ENCODE results near the gene YPEL3.
A peak's percentile ranks its signal among the peaks of the same experiment; 100 is the strongest.
"Not testable (repeated sequence)": the region's sequence is repeated elsewhere in the genome, so short reads cannot be mapped to it uniquely, and the experiment has no call there.

Gene YPEL3, protein sequence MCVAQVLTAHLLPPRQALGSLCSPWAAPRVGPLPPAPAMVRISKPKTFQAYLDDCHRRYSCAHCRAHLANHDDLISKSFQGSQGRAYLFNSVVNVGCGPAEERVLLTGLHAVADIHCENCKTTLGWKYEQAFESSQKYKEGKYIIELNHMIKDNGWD

DNA sequence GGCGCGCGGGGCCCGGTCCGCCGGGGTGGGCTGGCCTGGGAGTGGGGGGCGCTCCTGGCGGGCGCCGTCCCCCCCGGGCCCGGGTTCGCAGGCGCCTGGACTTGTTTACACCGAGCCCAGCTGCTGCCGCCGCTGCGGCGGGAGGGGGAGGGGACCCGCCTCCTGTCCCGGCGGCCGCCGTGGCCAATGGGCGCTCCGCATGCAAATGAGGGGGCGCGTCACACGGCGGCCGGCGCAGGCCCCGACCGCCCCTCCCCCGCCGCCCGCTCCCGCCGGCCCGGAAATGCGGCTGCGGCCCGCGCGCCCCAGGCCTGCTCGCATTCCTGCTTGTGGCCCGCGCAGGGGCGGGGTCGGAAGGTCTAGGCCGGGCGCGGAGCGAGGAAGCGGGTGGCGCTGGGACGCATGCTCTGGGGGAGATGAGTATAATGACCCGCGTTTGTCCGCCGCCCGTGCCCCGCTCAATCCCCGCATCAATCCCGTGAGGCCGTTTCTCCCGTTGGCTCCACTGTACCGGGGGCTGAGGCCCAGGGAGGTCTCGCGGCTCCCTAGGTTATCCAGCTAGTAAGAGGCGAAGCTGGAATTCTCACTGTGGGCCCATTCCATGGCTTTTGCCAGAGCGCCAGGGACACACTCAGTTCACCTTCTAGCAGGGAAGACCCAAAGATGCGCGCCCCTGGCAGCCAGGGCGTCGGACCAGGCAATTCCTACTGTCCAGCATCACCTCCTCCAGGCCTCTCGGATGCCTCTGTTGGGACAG lies at the start of gene YPEL3:
TSS of gene YPEL3 (minus strand) at position 109 of the 757 bp plus-strand sequence. CDS start 731 bp downstream, outside the sequence.
- DNase-seq: peak; percentile 65

DNA sequence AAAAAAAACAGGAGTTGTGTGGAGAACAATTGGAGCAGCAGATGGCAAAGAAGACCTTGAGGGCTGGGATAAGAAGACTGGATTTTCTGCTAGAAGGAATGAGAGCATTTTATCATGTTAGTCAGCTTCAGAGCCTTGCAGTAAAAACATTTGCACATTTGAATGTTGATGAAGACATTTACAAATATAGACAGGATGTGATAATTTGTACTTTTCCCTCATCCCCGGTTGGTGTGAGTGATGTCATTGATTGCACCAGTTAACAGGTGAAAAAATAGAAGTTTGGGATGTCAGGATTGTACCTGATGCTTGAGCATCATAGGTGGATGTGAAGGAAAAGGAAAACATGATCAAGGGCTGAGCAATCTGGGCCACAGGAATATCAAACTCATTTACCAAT lies 49.6 kb upstream of the YPEL3 start:
- no peak for DNase-seq

DNA sequence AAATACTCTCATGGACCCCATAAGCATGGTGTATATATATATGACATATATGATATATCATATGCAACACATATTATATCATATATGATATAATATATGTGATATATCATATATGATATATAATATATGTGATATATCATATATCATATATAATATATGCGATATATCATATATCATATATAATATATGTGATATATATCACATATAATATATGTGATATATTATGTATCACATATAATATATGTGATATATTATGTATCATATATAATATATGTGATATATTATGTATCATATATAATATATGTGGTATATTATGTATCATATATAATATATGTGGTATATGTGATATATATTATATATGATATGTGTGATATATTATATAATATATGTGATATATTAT lies 48.9 kb upstream of the YPEL3 start:
- DNase-seq: no peak

DNA sequence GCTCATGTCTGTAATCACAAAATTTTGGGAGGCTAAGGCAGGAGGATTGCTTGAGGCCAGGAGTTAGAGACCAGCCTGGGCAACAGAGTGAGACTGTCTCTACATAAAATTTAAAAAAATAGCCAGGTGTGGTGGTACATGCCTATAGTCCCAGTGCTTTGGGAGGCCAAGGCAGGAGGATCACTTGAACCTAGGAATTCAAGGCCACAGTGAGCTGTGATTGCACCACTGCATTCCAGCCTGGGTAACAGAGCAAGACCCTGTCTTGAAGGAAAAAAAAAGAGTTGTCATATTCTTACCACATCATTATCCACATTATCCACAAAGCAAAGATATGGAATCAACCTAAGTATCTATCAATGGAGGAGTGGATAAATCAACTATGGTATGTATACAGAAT lies 48.0 kb upstream of the YPEL3 start:
- no peak for DNase-seq

DNA sequence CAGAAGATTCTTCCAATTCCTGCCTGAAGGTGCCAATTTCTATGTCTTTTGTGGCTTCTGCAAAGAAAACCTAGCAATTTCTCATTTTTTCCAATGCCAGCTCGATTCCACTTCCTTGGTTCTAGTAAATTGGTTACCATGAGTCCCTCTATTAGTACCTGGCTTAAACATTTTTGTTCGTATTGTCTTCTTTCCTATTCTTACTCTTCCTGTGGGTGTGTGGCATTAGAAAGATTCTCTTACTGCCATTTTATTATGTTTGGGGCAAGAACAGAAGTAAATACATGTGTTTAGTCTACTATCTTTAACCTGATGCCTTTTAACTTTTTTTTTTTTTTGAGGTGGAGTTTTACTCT lies 47.3 kb upstream of the YPEL3 start:
- DNase-seq: no peak

DNA sequence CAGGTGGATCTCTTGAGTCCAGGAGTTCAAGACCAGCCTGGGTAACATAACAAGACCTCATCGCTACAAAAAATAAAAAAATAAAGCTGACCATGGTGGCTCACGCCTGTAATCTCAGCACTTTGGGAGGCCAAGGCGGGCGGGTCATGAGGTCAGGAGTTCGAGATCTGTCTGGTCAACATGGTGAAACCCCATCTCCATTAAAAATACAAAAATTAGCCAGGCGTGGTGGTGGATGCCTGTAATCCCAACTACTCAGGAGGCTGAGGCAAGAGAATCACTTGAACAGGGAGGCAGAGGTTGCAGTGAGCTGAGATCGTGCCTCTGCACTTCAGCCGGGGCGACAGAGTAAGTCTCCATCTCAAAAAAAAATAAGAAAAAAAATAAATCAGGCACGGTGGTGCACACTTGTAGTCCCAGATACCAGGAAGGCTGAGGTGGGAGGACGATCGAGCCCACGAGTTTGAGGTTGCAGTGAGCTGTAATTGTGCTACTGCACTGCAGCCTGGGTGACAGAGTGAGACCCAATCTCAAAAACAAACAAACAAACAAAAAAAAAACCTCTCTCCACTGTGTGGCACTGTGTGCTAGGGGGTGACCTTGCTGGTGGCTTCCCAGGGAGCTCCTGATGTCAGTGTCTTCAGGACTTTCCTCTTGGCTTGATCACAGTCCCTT lies 46.8 kb upstream of the YPEL3 start:
- DNase-seq: no peak

DNA sequence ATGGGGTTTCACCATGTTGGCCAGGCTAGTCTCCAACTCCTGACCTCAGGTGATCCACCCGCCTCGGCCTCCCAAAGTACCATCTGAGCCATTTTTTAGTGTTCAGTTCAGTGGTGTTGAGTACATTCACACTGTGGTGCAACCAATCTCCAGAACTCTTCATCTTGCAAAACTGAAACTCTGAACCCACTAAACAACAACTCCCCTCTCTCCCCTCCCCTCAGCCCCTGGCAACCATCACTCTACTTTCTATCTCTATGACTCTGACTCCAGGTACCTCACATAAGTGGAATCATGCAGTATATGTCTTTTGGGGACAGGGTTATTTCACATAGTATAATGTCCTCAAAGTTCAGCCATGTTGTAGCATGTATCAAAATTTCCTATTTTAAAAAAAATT lies 45.7 kb upstream of the YPEL3 start:
- no peak for DNase-seq

DNA sequence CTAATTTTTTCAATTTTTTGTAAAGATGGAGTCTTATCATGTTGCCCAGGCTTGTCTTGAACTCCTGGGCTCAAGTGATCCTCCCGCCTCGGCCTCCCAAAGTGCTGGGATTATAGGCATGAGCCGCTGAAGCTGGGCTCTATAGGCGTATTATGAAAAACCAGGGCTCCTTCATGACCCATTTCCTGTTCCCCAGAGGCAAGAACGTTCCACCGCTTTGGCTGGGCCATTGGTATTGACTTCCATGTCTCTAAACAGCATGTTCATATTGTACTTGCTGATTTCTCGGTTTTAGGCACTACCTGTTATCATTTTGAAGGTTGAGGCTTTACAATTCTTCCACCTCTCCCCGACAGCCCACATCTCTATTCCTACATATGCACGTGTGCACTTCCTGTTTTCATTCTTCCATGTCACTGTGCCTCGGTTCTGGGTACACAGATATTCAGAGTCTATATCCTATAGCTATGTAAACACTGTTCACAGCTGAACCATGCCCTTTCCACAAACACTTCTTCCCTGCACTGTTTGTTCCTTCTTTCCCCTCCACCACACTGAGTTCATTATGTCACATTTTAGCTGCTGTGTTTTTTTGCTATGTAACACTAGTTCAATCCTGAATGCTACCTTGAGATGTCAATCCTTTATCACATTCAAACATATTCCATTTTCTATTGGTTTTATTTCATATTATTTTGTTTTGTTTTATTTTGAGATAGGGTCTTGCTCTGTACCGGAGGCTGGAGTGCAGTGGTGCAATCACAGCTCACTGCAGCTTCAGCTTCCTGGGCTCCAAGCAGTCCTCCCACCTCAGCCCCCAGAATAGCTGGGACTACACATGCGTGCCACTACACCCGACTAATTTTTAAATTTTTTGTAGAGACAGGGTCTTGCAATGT lies 43.8 kb upstream of the YPEL3 start:
- DNase-seq: no peak

DNA sequence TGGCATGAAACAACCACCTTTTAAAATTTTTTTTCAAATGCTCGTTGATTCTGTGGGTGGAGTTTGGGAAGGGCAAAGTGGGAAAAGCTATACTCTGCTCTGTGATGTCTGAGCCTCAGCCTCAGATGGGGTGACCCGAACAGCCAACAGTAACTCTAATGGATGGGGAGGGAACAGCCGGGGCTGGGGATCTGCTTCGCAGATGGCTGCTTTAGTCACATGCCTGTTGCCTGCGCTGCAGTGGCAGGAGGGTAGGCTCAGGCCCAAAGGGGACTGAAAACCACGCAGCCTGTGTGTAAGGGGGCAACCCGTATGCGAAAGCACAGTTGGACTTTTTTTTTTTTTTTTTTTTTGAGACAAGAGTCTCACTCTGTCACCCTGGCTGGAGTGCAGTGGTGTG lies 41.9 kb upstream of the YPEL3 start:
- no peak for DNase-seq

DNA sequence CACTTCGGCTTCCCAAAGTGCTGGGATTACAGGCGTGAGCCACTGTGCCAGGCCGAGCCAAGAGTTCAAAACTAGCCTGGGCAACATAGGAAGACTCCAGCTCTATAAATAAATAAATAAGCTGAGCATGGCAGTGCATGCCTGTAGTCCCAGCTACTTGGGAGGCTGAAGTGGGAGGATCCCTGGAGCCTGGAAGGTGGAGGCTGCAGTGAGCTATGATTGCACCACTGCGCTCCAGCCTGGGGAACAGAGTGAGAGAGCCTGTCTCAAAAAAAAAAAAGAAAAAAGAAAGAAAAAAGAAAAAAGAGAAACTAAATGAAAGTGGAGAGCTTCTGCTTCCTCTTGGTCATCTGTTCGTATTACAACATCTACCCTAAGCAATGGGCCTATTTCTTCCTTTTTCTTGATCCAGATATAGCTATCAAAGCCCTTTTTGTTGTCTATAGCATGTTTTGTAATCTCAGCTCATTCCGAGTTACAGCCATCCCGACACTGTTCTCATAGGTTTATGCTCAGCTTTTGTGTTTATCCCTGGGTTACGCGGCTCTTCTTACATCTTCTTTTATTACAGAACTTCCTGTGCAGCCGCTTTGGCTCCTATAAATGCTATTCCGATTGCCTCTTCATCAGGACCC lies 41.1 kb upstream of the YPEL3 start:
- no peak for DNase-seq

DNA sequence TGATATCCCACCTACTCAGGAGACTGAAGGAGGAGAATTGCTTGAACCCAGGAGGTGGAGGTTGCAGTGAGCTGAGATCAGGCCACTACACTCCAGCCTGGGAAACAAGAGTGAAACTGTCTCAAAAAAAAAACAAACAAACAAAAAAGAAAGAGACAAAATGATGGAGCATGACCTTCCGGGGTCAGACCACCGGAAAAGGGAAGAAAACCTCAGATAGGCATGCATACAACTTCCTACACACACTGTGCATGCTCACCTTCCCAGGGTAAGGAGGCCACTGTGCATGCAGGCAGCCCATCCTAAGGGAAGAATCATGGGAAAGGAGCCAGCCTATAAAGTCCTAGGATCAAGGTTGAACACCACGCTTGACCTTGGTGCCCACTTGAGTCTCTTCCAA lies 36.6 kb upstream of the YPEL3 start:
- no peak for DNase-seq

DNA sequence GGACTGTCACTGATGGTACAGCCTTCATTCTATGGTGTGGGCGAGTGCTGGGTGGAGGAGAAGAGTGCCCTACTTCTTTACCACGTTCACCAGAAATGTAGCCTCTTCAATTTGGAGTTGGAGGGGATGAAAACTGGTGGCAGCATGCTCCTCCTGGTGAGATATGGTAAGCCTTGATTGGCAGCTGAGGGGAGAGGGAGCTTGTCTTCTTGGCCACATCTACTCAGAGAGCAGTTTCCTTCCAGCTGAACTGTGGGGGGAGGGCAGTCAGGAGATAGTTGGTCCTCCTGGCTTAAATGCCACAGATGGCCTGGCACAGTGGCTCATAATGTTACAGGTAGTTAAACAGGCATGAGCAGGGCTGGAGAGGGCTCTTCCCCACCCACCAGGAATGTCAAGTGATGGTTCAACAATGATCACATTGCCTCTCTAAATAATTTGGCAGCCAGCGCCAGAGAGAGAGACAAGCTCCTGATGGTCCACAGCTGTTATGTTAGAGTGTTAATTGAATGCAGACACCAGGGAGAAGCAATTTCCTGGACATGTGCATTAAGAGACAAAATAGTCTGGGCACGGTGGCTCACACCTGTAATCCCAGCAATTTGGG lies 36.0 kb upstream of the YPEL3 start:
- peak; percentile 55 for DNase-seq

DNA sequence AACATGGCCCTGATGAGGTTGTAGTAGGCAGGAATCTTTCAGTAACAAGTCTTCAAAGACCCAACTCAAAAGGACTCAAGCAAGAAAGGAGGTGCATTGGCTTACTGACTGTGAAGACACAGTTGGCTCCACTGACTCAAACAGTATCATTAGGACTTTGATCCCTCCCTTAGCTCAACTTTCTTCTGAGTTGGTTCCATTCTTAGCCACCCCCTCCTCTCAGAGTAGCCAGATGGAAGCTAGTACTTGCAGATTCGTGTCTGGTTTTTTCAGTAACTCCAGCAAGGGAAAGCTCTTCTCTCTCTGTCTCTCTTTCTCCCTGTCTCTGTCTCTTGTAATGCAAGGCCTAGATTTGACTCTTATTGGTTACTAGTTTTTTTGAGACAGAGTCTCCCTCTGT lies 32.0 kb upstream of the YPEL3 start:
- no peak for DNase-seq

DNA sequence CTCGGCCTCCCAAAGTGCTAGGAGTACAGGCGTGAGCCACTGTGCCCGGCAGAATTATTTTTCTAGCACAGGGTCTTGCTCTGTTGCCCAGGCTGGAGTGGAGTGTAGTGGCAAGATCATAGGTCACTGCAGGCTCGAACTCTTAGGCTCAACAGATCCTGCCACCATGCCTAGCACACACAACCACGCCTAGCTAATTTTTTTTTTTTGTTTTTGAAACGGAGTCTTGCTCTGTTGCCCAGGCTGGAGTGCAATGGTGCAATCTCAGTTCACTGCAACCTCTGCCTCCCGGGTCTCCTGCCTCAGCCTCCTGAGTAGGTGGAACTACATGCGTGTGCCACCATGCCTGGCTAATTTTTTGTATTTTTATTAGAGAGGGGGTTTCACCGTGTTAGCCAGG lies 29.7 kb upstream of the YPEL3 start:
- DNase-seq: not testable (repeated sequence)

DNA sequence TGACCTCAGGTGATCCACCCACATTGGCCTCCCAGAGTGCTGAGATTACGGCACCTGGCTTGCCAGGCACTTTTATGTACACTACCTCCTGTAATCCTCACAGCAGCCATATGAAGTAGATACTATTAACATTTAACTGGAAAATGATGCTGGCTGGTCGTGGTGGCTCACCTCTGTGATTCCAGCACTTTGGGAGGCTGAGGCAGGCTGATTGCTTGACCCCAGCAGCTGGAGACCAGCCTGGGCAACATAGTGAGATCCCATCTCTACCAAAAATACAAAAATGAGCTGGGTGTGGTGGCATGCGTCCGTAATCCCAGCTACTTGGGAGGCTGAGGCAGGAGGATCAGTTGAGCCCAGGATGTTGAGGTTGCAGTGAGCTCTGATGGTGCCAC lies 29.0 kb upstream of the YPEL3 start:
- DNase-seq: no peak

DNA sequence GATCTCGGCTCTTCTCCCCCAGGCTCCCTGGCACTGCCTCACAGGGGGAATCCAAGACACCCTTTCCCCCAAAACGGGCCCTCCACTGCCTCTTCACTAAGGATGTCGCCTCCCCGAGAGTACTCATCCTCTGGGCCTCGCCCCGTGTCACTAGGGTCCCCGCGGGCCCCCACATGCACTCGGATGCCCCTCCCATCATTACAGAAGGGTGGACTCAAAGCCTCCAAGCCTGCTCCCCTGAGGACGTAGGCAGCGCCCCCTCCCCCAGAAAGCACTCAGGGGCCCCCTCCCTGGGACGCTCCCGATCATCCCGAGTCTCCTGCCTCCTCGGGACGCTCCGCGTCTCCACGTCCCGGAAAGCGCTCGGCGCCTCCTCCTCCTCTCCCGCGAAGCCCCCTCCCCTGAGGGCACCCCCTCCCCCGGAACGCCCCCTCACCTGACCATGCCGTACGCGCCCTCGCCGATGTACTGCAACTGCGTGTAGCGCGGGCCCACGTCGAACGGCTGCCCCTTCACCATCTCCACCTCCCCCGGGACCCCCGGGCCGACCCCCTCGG lies 26.7 kb upstream of the YPEL3 start:
- DNase-seq: no peak

DNA sequence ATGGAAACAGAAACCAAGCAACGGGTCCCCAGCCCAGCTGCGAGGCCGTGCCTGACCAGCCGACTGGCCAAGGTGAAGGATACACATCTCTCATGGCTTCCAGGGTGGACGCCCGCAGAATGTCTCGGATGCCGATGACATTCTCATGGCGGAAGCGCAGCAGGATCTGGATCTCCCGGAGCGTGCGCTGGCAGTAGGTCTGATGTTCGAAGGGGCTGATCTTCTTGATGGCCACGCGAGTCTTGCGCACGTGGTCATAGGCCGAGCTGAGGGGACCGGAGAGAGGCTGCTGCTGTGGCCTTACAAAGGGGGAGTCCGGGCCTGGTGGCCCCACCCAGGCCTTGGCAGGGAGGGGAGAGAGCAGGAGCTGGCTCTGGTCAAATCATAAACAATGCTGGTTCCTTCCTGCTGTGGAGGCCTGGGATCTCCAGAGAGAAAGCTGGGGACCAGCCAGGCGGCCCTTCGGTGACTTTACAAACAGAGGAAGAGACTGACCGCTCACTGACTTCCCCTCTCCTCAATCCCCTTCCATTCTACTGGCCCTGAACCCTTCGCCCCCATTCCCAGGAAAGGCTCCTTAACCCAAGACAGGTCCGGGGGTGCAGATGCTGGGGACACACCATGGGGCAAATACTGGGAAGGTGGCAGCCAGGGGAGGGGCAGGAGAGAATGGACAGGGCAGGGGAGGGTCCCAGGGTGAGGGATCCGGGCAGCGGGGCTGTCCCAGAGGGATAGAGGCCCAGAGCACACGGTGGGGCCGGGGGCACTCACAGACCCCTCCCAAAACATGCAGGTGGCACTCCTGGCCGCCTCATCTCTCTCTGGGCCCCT lies 25.9 kb upstream of the YPEL3 start:
- DNase-seq: no peak

DNA sequence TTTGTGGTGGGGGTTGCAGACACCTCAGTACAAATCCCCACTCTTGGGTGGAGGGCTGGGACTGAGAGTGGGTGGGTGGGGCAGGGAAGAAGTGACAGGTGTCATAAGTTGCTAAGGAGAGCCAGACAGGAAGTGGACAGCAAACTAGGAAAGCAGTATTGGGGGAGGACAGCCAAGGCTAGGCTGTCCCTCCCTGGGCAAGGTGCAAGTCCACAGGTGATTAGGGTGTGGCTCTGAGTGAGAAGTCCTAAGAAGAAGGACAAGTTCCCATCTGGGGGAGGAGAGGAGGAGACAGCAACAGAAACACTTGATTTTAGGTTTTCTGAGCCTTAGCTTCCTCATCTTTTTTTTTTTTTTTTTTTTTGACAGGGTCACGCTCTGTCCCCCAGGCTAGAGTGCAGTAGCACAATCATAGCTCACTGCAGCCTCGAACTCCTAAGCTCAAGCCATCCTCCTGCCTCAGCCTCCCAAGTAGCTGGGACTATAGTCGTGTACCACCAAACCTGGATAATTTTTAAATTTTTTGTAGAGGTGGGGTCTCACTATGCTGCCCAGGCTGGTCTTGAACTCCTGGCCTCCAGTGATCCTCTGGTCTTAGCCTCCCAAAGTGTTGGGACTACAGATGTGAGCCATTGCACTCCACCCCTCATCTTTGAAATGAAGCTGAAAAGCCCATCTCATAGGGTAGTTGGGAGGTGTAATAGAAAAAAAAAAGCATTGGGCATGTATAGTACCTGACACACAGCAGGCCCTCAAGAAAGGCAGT lies 24.5 kb upstream of the YPEL3 start:
- DNase-seq: no peak

DNA sequence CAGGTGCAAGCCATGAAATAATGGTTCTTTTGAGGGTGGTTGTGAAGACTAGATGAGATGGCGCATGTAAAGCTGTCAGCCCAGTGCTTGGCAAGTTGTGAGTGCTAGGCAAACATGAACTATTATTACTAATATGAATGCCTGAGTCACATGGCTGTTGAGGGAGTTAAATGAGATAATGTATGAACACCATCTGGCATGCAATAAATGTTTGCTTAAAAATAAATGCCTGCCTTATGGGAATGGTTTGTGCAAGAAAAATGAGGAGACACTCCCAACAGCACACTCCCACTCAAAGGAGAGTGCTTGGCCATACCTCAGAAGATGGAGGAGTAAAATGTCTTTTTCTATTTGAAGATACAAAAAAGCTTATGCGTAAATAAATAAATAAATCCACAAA lies 23.4 kb upstream of the YPEL3 start:
- DNase-seq: no peak

DNA sequence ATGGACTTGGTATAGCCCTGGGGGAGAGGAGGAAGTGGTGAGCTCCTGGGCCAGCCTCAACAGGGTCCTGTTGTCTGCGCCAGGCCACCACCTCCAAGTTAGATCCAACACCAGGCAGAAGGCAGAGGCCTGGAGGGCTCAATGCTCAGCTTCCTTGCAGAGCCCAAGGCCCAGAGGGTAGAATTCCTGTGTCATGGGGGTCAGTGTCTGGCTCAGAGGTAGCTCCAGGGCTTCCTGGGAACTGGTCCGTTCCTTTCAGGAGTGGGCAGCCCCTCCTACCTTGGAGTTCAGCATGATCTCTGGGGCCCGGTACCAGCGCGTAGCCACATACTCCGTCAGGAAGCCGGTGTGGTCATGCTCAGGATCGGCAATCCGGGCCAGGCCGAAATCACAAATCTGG lies 21.8 kb upstream of the YPEL3 start:
- DNase-seq: no peak
